Epithelial cell of esophagus (primary cell): ENCODE measurements around the gene KCNT2.

Experiments used
- DNase-seq: peaks from one replicate; pipeline ENCODE4 v3.0.0; 2010; ENCODE audit warnings: low read depth
- H3K4me3 ChIP-seq: 2 replicates; pipeline ENCODE4 v1.5.1; 2011; ENCODE audit warnings: mild to moderate bottlenecking, low read length, control low read depth
- CTCF ChIP-seq: IDR thresholded peaks from 2 replicates; pipeline ENCODE4 v1.5.1; 2011; ENCODE audit warnings: low read depth, mild to moderate bottlenecking, low read length, control low read depth, inconsistent platforms; ENCODE audit not compliant: insufficient read depth; ENCODE audit errors: missing control alignments

The KCNT2 gene

GRCh38 chr1:196594700-196595099 lies 13.5 kb downstream of the KCNT2 start:
- no peak for TF ChIP-seq CTCF
- no peak for DNase-seq
- no peak overlapping the region for H3K4me3 ChIP-seq

GRCh38 chr1:196593955-196594354 lies 14.3 kb downstream of the KCNT2 start:
- no peak overlapping the region for H3K4me3 ChIP-seq
- DNase-seq = no peak
- TF ChIP-seq CTCF = no peak

GRCh38 chr1:196590959-196591358 lies 17.3 kb downstream of the KCNT2 start:
- no peak for DNase-seq
- no peak overlapping the region for H3K4me3 ChIP-seq
- no peak for TF ChIP-seq CTCF

GRCh38 chr1:196590012-196590708 lies 18.1 kb downstream of the KCNT2 start:
- H3K4me3 ChIP-seq = no peak overlapping the region
- no peak for DNase-seq
- no peak for TF ChIP-seq CTCF

- H3K4me3 ChIP-seq = no peak overlapping the region
- DNase-seq = no peak
- TF ChIP-seq CTCF = no peak
These were observed 23.5 kb downstream of the KCNT2 start for GRCh38 chr1:196584696-196585095.

- no peak overlapping the region for H3K4me3 ChIP-seq
- TF ChIP-seq CTCF = no peak
- DNase-seq = no peak
These were observed 30.9 kb downstream of the KCNT2 start for GRCh38 chr1:196577386-196577785.

- no peak overlapping the region for H3K4me3 ChIP-seq
- no peak for DNase-seq
- TF ChIP-seq CTCF = no peak
These were observed 35.0 kb downstream of the KCNT2 start for GRCh38 chr1:196573226-196573625.
